NCI-H2227 (cell line): ENCODE measurements around the gene FBXL15.
"Not testable (repeated sequence)": the region's sequence is repeated elsewhere in the genome, so short reads cannot be mapped to it uniquely, and the experiment has no call there.

Experiments
- DNase-seq: peaks from one replicate; lab custom pipeline; 2025; ENCODE audit not compliant: unreplicated experiment; lab: John Stamatoyannopoulos, UW

FBXL15 gene

DNA sequence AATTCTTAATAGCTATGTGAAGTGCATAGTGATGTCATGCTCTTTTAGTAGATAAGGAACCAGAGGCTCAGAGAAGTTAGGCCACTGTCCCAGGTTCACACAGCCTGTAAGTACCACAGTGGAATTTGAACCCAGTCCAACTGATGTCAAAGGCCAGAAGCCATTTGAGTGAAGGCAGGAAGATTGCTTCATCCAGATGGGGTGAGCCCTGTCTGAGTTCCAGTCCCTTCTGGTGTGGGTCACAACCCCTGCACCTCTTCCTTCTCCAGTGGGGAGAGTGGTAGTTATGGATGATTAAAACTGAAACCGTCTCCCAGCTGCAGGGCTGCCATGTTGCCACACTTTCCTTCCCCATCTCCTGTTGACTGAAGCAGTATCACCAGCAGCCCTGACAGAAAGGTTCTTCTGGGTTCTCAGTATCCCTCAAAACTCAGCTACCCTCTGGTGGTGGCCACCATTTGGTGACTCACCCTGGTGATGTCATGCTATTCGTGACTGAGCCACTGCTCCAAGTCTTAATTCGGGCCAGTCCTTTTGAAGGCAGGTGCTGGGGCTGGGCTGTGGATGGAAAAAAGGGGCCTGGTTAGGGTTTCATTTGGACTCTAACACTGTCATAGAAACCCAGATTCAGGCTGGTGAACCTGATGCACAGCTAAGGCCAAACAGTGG is 32.2 kb downstream of the FBXL15 start:
- DNase-seq, result no peak

DNA sequence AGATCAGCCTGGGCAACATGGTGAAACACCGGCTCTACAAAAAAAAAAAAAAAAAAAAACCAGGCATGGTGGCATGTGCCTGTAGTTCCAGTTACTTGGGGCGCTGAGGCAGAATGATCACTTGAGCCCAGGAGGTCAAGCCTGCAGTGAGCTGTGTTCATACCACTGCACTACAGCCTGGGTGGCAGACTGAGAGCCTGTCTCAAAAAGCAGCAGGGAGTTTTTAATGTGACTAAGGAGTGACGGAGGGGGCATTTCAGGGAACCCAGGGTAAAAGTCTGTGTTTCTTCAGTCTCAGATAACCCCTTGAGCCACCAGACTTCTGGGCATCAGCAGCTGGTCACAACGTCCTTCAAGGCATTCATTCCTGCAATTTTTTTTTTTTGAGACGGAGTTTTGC is 32.9 kb downstream of the FBXL15 start:
- DNase-seq, result no peak

DNA sequence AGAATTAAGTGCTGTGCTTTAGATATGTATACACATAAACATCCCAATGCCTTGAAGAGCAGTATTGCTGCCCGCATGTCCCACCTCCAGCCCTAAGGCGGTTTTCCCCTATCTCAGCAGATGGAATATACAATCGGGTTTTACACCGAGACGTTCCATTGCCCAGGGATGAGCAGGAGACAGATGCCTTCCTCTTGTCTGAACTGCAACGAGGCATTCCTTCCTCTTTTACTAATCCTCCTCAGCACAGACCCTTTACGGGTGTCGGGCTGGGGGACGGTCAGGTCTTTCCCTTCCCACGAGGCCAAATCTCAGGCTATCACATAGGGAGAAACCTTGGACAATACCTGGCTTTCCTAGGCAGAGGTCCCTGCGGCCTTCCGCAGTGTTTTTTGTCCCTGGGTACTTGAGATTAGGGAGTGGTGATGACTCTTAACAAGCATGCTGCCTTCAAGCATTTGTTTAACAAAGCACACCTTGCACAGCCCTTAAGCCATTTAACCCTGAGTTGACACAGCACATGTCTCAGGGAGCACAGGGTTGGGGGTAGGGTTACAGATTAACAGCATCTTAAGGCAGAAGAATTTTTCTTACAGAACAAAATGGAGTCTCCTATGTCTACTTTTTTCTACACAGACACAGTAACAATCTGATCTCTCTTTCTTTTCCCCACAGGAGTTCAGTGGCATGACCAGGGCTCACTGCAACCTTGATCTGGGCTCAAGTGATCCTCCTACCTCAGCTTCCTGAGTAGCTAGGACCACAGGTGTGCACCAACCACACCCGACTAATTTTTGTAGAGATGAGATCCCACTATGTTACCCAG is 34.2 kb downstream of the FBXL15 start:
- not testable (repeated sequence) for DNase-seq

DNA sequence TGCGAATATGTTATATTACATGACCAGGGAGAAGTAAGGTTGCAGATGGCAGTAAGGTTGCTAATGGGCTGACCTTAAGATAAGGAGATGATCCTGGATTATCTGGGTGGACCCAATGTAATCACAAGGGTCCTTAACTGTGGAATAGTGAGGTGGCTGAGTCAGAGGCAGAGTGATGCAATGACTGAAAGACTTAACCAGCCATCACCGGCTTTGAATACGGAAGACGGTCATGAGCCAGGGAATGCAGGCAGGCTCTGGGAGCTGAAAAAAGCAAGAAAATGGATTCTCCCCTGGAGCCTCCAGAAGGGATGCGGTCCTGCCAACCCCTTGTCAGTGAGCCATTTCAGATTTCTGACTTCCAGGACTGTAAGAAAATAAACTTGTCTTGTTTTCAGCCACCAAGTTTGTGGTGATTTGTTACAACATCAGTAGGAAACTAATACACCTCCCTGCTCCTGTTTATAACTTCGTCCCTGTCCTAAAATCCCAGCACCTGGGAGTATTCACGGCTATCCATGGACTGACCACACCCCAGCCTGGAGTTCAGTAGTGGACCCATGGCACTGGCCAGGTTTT is 35.3 kb downstream of the FBXL15 start:
- no peak for DNase-seq

DNA sequence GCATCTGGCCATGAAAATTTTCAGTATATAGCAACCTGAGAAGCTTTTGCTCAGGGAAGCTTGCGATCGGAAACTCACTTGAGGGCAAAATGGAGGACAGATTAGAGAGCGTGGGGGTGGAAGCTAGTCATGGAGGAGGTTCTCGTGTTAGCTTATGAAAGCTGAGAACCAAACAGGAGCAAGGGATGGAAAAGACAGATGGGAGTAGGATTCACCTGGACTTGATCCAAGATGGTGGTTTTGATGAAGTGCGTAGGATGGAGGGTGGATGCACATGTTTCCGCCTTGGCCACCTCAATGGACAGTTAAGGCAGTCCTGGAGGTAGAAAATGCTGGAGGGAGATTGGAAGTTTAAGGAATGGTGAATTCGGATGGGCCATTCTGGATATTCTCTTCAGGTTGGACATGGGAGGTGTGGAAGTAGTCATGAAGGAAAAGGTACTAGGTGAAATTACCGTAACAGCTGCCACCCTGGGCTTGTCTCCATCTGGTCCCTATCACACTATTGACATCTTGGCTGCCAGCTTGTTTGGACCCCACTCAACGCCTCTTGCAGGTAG is 37.0 kb downstream of the FBXL15 start:
- no peak for DNase-seq

DNA sequence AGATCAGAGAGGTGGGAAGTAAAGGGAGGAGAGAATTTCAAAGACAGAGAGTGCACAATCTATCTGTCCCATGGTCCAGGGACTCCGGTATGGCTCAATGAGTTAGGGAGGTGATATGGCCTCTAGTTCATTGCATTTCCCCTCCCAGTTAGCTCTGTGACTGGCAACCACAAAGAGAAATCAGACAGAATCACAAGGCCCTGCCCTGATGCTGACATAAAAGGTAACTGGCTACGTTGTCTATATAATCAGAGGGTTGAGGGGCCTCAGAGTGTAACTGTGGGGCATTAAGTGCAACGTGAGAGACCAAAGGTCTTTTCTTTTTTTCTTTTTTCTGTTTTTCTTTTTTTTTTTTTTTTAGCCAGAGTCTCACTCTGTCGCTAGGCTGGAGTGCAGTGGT is 38.0 kb downstream of the FBXL15 start:
- no peak for DNase-seq

DNA sequence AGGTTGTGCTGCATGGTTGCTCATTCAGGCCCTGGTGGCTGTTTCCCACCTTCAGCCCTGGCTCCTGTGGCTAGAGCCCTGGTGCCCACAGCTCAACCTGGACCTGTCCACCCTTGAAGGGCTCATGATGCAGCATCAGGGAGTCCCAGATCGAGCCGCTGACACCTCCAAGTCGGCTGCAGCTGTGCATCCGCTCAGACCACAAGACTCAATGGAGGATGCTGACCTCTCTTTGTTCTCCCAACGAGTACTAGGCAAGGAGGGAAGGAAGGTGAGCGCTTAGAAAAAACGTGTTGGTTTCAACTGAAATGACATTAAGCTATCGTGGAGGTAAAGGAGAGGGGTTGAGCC is 40.2 kb downstream of the FBXL15 start:
- no peak for DNase-seq

DNA sequence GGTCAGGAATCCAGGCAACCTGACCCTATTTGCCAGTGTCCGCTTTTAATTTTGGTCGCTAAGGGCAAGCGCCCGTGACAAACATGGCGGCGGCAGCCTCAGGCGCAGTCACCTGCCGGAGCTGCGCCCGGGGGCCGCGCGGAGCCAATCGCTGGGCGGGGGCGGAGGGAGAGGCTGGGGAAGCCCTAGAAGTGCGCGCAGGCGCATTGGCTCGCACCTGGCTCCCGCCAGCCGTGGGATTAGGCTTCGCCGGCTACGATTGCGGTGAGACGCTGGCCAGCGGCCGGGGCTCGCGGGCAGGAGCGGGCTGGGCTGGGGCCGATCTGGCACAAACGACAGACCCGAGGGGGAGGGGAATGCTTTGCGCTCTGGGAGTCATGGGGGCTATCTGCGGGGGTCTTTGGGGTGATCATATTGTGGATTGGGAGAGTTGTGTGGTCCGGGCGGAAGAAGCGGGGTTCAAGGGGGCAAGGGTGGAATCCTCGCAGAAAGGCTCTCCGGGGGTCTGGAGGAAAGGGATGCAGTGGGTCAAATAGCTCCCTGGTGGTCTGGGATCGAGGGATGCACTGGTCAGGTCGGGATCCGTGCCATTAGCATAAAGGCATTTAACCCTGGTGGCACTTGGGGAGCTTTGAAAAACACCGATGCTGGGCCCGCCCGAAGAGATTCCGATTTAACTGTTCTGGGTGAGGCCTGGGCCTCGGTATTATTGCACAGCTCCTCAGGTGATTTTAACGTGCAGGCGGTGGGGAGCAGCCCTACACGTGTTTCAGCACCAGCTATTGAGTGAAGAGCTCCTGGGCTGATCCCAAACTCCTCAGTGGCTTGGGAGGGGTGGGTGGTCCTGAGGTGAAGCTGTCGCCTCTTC is 40.8 kb downstream of the FBXL15 start:
- peak; percentile 94 for DNase-seq

DNA sequence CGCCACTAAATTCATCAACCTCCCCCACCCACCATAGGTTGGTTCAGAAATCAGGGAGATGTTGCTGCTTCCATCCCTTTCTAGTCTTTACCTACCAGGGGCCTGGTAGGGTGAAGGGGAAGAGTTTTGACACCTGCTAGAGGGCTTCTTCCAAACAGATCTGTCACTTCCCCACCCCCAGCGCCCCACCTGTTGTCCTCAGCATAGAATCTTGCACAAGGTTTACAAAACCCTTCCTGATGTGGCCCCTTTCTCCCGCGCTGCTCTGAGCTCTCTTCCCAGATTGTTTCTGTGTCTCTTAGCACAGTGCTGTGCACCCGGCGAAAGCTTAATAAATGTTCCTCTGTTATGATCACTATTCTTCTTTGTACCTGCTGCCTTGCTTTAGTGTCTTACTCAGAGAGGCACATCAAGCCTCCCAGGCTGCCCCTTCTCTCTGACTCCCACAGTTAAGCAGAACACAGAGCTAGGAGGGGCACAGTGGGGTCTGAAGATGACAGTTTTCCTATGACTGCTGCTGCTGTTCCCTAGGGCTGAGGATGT is 41.9 kb downstream of the FBXL15 start:
- no peak for DNase-seq

DNA sequence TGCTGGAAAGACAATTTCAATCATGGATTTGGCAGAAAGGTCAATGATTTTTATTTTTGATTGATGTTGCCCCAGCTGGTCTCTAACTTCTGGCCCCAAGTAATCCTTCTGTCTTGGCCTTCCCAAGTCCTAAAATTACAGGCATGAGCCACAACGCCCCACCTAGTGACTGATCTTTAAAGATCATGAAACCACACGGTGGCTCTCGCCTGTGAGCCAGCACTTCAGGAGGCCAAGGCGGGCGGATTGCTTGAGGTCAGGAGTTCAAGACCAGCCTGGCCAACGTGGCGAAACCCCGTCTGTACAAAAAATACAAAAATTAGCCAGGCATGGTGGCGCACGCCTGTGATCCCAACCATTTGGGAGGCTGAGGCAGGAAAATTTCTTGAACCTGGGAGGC is 43.3 kb downstream of the FBXL15 start:
- DNase-seq, result no peak

DNA sequence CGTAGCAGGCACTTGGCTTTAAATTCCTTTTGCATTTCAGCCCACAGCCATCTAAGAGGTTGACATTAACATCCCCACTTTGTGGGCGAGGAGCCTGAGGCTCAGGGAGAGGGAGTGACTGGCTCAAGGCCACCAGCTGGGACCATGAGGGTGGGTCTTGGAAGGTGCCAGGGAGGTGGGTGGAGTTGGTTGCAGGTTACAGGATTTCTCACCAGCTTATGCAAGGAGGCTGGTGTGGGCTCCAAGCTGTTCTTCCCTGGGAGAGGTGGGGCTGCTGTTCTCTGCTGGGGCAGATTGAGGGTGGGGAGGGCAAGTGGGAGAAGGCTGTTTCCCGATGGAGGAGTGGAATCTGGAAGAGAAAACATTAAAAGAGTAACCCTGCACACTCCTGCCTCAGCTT is 44.8 kb downstream of the FBXL15 start:
- no peak for DNase-seq

DNA sequence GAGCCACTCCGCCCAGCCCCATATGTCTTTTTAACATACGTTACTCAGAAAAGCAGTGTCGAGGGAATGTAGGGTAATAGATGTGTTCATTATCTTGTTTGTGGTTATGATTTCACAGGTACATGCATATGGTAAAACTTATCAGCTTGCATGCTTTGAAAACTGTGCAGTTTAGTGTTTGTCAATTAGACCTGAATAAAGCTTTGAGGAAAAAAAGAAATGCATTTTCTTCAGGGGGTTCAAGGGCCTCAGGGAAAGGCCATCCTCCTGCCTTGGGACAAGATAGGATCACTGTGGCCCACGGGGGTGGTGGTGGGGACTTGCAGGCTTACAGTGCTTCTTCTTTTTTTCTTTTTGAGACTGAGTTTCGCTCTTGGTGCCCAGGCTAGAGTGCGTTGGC is 46.7 kb downstream of the FBXL15 start:
- DNase-seq, result no peak

DNA sequence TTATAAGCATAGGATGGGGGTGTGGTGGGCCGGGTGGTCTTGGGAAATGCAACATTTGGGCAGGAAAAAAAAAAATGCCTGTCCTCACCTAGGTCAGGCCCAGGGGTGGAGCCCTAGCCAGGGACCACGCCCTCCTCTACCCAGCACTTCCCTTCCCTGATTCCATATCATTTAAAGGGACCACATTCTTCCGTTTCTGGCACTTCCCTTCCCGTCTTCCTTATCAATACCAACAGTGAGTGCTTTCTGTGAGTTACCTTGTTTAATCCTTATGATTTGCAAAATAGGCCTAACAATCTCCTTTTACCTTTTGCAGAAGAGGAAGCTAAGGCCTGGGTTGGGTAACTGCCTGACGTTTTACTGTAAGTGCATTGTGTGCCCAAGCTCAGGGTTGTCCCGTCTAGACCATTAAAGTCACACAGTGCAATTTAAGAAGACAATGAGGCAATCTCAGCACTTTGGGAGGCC is 47.4 kb downstream of the FBXL15 start:
- no peak for DNase-seq

DNA sequence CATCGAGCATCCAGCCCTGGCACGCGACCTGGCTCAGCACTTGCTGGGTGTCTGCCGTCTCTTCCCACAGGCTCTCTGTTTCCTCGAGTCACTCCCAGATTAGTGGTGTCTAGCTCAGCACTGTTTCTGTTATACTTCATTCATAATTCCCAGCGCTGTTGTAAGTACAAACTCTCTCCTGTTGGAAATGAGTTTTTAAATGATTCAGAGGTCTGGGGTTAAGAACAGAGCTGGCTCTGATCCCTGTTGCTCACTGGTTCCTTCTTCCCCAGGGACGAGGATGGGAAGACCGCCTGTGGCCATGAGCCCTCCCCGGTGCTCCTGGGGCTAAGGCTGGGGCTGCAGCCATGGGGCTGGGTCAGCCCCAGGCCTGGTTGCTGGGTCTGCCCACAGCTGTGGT is 48.0 kb downstream of the FBXL15 start:
- DNase-seq, result no peak

DNA sequence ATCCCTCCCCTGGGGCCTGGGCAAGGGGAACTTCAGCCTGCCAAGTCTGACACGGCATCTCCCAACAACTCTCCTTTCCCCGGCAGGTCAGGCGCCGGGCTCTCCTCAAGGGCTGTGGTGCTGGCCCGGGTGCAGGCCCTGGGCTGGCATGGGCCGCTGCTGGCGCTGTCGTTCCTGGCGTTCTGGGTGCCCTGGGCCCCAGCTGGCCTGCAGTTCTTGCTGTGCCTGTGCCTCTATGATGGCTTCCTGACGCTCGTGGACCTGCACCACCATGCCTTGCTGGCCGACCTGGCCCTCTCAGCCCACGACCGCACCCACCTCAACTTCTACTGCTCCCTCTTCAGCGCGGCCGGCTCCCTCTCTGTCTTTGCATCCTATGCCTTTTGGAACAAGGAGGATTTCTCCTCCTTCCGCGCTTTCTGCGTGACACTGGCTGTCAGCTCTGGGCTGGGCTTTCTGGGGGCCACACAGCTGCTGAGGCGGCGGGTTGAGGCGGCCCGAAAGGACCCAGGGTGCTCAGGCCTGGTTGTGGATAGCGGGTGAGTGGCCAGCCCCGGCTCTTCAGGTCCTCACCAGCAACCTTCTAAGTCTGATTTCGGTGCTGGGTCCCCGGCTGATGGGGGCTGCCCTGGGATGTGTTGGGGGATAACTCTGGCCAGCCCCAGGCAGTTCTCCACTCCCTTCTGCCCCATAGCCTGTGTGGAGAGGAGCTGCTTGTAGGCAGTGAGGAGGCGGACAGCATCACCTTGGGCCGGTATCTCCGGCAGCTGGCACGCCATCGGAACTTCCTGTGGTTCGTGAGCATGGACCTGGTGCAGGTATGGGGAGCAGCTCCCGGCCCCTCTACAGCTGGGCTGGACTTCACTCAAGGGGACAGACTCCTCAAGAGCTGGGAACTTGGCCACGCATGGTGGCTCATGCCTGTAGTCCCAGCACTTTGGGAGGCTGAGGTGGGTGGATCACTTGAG is 50.2 kb downstream of the FBXL15 start:
- DNase-seq, result no peak
